OCI-LY3 (cell line): Measurements from ENCODE around the gene GRAMD4.
"Not testable (repeated sequence)": the region's sequence is repeated elsewhere in the genome, so short reads cannot be mapped to it uniquely, and the experiment has no call there.

ENCODE experiments used
- H2AFZ ChIP-seq: fragments of 200-600, 300-600 bp; shearing (Covaris generic); 2 replicates; pipeline ENCODE4 v1.6.0; 2014; ENCODE audit warnings: antibody characterized with exemption, low read depth, low read length
- H3K27ac ChIP-seq: fragments of 200-600, 300-600 bp; sonication (generic); 2 replicates; pipeline ENCODE4 v1.5.1; 2014; ENCODE audit warnings: mild to moderate bottlenecking, low read length, moderate library complexity, mixed read lengths
- H3K27me3 ChIP-seq: fragments of 200-600, 300-600 bp; sonication (generic); 2 replicates; pipeline ENCODE4 v1.6.1; 2014; ENCODE audit warnings: low read depth, low read length, mixed read lengths
- H3K36me3 ChIP-seq: fragments of 200-600, 300-600 bp; sonication (generic); replicated peaks from 2 replicates; pipeline ENCODE3; 2014; ENCODE audit warnings: low read depth, low read length, mixed read lengths
- H3K4me1 ChIP-seq: fragments of 300-600, 200-600 bp; sonication (generic); 2 replicates; pipeline ENCODE4 v1.6.1; 2014; ENCODE audit warnings: low read length, mixed read lengths
- H3K4me2 ChIP-seq: fragments of 200-600, 300-600 bp; sonication (generic); 2 replicates; pipeline ENCODE4 v1.6.1; 2014; ENCODE audit warnings: low read length, mixed read lengths
- H3K4me3 ChIP-seq: fragments of 300-600, 200-600 bp; sonication (generic); 2 replicates; pipeline ENCODE4 v1.5.1; 2014; ENCODE audit warnings: antibody characterized with exemption, mild to moderate bottlenecking, low read length, moderate library complexity
- H3K79me2 ChIP-seq: fragments of 300-600, 200-600 bp; shearing (Covaris generic); 2 replicates; pipeline ENCODE4 v1.6.1; 2014; ENCODE audit warnings: mild to moderate bottlenecking, low read length, mixed read lengths
- H3K9ac ChIP-seq: fragments of 300-600, 200-600 bp; shearing (Covaris generic); 2 replicates; pipeline ENCODE4 v1.6.0; 2014; ENCODE audit warnings: mild to moderate bottlenecking, low read length, moderate library complexity
- H3K9me3 ChIP-seq: fragments of 200-600, 300-600 bp; shearing (Covaris generic); 2 replicates; pipeline ENCODE4 v1.6.1; 2014; ENCODE audit warnings: low read length, mixed read lengths; ENCODE audit not compliant: insufficient read depth
- H4K20me1 ChIP-seq: fragments of 200-600, 300-600 bp; sonication (generic); 2 replicates; pipeline ENCODE4 v1.6.1; 2016; ENCODE audit warnings: low read length, mixed read lengths; ENCODE audit not compliant: insufficient read depth
- CTCF ChIP-seq: fragments of 200-600, 300-600 bp; sonication (generic); IDR thresholded peaks from 2 replicates; pipeline ENCODE4 v1.5.1; 2014; ENCODE audit warnings: antibody characterized with exemption, low read length, low read depth
- EZH2phosphoT487 ChIP-seq: fragments of 200-600 bp; shearing (Covaris generic); IDR thresholded peaks from 2 replicates; pipeline ENCODE4 v1.6.1; 2018; ENCODE audit warnings: antibody characterized with exemption, mixed run types, low read depth

Gene GRAMD4

GRCh38 chr22:46646531-46647215 is 26.5 kb downstream of the GRAMD4 start:
- Histone ChIP-seq H3K9me3 (no peaks in the 10 kb centered on the region), H3K4me3 (no peak overlapping the region), H3K27me3 (no peaks in the 10 kb centered on the region), H3K36me3 (no peaks in the 10 kb centered on the region), H2AFZ (no peak overlapping the region), H3K4me2 (no peak overlapping the region), H4K20me1 (peaks cover 89% of the 10 kb centered on the region), H3K4me1 (no peaks in the 10 kb centered on the region), H3K9ac (no peak overlapping the region), H3K27ac (no peak overlapping the region), H3K79me2 (no peaks in the 10 kb centered on the region)
- TF ChIP-seq EZH2phosphoT487 (no peak), CTCF (no peak)

- peaks cover 88% of the 10 kb centered on the region for H4K20me1 ChIP-seq
- not testable (repeated sequence) for H3K36me3 ChIP-seq, H3K9ac ChIP-seq, H3K4me1 ChIP-seq, H3K4me3 ChIP-seq, H3K4me2 ChIP-seq, H2AFZ ChIP-seq, H3K27me3 ChIP-seq, H3K27ac ChIP-seq, H3K79me2 ChIP-seq, H3K9me3 ChIP-seq
These were observed 28.1 kb downstream of the GRAMD4 start for GRCh38 chr22:46648225-46648820.

GRCh38 chr22:46649141-46650077 is 29.2 kb downstream of the GRAMD4 start:
- Histone ChIP-seq H3K4me3 (no peak overlapping the region), H3K27ac (no peak overlapping the region), H3K36me3 (peaks cover 3% of the 10 kb centered on the region), H3K9me3 (no peaks in the 10 kb centered on the region), H3K9ac (no peak overlapping the region), H3K79me2 (no peaks in the 10 kb centered on the region), H3K4me2 (no peak overlapping the region), H3K4me1 (peaks cover 11% of the 10 kb centered on the region), H2AFZ (no peak overlapping the region), H3K27me3 (no peaks in the 10 kb centered on the region), H4K20me1 (peaks cover 86% of the 10 kb centered on the region)
- TF ChIP-seq CTCF (no peak), EZH2phosphoT487 (no peak)

DNA sequence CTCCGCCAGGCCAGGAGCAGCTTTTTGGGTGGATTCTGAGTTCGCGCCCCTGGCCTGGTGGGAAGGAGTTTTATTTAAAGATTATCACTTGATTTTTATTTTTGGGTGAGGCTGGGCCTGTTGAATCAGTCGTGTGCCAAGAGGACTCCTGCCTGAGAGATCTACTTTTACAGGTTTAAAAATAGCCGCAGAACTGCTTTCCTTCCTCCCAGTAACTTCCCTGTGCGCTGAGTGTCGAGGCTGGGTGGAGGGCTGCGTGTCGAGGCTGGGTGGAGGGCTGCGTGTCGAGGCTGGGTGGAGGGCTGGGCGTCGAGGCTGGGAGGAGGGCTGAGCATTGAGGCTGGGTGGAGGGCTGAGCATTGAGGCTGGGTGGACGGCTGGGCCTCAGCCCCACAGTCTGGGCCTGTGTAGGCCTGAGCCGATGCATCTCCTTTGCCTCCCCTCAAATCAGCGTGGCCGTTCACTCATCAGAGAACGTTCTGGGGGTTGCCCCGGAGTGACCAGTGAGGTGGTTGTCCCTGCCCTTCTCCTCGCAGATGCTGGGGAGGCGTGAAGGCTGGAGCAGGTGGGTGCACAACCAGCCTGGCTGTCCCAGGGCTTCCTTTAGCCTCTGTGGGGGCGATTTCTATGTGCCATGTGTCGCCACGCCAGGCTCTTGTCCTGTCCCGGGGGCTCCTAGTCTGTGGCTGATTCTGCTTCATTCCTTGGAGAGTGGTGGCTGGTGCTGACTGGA is 30.1 kb downstream of the GRAMD4 start:
- Histone ChIP-seq H3K27me3 (no peaks in the 10 kb centered on the region), H3K27ac (no peak overlapping the region), H3K9me3 (no peaks in the 10 kb centered on the region), H4K20me1 (peaks cover 86% of the 10 kb centered on the region), H3K36me3 (peaks cover 3% of the 10 kb centered on the region), H3K4me3 (no peak overlapping the region), H3K9ac (no peak overlapping the region), H2AFZ (no peak overlapping the region), H3K4me1 (peaks cover 11% of the 10 kb centered on the region), H3K79me2 (0 out of 2 replicates have a peak, but pooled peaks cover 4% of the 10 kb centered on the region), H3K4me2 (no peak overlapping the region)
- TF ChIP-seq CTCF (no peak), EZH2phosphoT487 (no peak)
